Vagina (tissue), 2 donors: ENCODE results near the gene MEI1. TPM values are rescaled to one million over a fixed set of nuclear protein-coding genes. Genes with fewer than 3 reads are reported as not detected.

Source experiments
- DNase-seq, 2 donors: peaks; one replicate each; pipeline ENCODE4 v3.0.0-alpha.2; 2017; ENCODE audit errors: extremely low spot score in 2 of 2
- H3K27ac ChIP-seq: fragments of 200-600 bp; sonication (generic); one replicate; pipeline ENCODE4 v1.5.1; 2019
- H3K27me3 ChIP-seq: fragments of 200-600 bp; sonication (generic); one replicate; pipeline ENCODE4 v1.5.1; 2019
- H3K36me3 ChIP-seq, 2 donors: fragments of 200-600 bp; sonication (generic); one replicate each; pipeline ENCODE4 v1.5.1; 2017 to 2019
- H3K4me1 ChIP-seq: fragments of 200-600 bp; sonication (generic); one replicate; pipeline ENCODE4 v1.5.1; 2019
- H3K4me3 ChIP-seq, 2 donors: fragments of 200-600 bp; sonication (generic); 1 replicate in 1 of 2; 2 replicates in 1 of 2; pipeline ENCODE4 v1.5.1; 2016 to 2019
- H3K9me3 ChIP-seq: fragments of 200-600 bp; sonication (generic); one replicate; pipeline ENCODE4 v1.5.1; 2019
- POLR2A ChIP-seq, 2 donors: fragments of 450-650 bp; IDR thresholded peaks; one replicate each; pipeline ENCODE4 v1.6.1; 2017; ENCODE audit warnings: antibody characterized with exemption in 2 of 2, mild to moderate bottlenecking in 2 of 2, moderate library complexity in 2 of 2
- POLR2AphosphoS5 ChIP-seq, 2 donors: sonication (generic); formaldehyde crosslinking; IDR thresholded peaks; one replicate each; pipeline ENCODE4 v1.9.0; 2017; ENCODE audit warnings: antibody characterized with exemption in 2 of 2, mild to moderate bottlenecking in 2 of 2, low read depth in 1 of 2; ENCODE audit not compliant: insufficient read depth in 1 of 2
- intact Hi-C: fragments of 100-400 bp; cut with DNase I; formaldehyde crosslinking; loops from one replicate; pipeline ENCODE4 v1.15.1; 2023
- total RNA-seq: library from RNA; depleted of rRNA; stranded (reverse); fragments of >200 nt; gene quantifications from one replicate; pipeline ENCODE4 v1.2.3, GENCODE V29; 2016
- TF ChIP-seq, protein P1 (sequence below), 3 experiments: fragments of 450-650 bp in 2 of 3; fragments of 200-600 bp in 1 of 3; sonication (generic) in 1 of 3; IDR thresholded peaks; one replicate each; pipeline ENCODE4 v1.5.1; 2017 to 2019; ENCODE audit warnings: antibody characterized with exemption in 3 of 3, mild to moderate bottlenecking in 2 of 3, moderate library complexity in 2 of 3

MEI1 gene
- total RNA-seq, 1 donor from 2014 or later = 6.4 TPM

DNA sequence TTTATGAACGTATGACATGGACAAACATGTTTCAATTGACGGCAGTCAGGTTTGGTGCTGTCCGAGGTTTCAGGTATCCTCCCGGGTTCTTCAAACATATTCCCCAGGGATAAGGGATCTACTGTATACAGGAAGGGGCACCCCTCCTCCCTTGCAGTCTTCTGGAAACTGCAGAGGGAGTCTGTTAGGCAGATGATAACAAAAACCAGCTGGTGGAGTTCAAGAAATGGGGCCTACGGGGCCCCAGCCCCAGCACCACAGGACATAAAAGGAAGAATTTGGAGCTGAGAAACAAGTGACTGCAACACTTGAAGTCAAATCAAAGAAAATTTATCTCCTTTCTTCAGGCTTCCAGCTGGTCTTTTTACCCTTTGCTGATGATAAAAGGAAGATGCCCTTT, 42.7 kb upstream of the MEI1 start:
- Histone ChIP-seq H3K4me1 (no peaks in the 10 kb centered on the region), H3K4me3 (no peak overlapping the region), H3K9me3 (no peaks in the 10 kb centered on the region), H3K27me3 (no peaks in the 10 kb centered on the region), H3K27ac (no peak overlapping the region), H3K36me3 (peaks cover 7 to 97% of the 10 kb centered on the region in 2 donors)
- no peak for TF ChIP-seq POLR2AphosphoS5 (IDR thresholded peaks at IDR 0.05; ENCODE audit: insufficient read depth in 1 of 2, low read depth in 1 of 2)
- TF ChIP-seq, protein P1, sequence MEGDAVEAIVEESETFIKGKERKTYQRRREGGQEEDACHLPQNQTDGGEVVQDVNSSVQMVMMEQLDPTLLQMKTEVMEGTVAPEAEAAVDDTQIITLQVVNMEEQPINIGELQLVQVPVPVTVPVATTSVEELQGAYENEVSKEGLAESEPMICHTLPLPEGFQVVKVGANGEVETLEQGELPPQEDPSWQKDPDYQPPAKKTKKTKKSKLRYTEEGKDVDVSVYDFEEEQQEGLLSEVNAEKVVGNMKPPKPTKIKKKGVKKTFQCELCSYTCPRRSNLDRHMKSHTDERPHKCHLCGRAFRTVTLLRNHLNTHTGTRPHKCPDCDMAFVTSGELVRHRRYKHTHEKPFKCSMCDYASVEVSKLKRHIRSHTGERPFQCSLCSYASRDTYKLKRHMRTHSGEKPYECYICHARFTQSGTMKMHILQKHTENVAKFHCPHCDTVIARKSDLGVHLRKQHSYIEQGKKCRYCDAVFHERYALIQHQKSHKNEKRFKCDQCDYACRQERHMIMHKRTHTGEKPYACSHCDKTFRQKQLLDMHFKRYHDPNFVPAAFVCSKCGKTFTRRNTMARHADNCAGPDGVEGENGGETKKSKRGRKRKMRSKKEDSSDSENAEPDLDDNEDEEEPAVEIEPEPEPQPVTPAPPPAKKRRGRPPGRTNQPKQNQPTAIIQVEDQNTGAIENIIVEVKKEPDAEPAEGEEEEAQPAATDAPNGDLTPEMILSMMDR (IDR thresholded peaks at IDR 0.05) = no peak
- TF ChIP-seq POLR2A (IDR thresholded peaks at IDR 0.05) = no peak
- intact Hi-C loops = no loop called here
- no peak for DNase-seq

DNA sequence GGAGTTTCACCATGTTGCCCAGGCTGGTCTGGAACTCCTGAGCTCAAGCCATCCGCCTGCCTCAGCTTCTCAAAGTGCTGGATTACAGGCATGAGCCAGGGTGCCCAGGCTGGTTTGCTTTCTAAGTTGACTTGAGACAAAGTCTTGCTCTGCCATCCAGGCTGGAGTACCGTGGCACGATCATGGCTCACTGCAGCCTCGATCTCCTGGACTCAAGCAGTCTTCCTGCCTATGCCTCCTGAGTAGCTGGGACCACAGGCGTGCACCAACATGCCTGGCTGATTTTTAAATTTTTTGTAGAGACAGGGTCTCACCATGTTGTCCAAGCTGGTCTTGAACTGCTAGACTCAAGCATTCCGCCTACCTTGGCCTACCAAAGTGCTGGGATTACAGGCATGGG, 41.6 kb upstream of the MEI1 start:
- intact Hi-C loops = no loop called here
- Histone ChIP-seq H3K4me3 (no peak overlapping the region), H3K4me1 (no peaks in the 10 kb centered on the region), H3K27ac (no peak overlapping the region), H3K9me3 (no peaks in the 10 kb centered on the region), H3K36me3 (peaks cover 7 to 97% of the 10 kb centered on the region in 2 donors), H3K27me3 (no peaks in the 10 kb centered on the region)
- no peak for DNase-seq
- TF ChIP-seq, protein P1 (IDR thresholded peaks at IDR 0.05) = no peak
- TF ChIP-seq POLR2A (IDR thresholded peaks at IDR 0.05) (no peak), POLR2AphosphoS5 (IDR thresholded peaks at IDR 0.05; ENCODE audit: insufficient read depth in 1 of 2, low read depth in 1 of 2) (no peak)

DNA sequence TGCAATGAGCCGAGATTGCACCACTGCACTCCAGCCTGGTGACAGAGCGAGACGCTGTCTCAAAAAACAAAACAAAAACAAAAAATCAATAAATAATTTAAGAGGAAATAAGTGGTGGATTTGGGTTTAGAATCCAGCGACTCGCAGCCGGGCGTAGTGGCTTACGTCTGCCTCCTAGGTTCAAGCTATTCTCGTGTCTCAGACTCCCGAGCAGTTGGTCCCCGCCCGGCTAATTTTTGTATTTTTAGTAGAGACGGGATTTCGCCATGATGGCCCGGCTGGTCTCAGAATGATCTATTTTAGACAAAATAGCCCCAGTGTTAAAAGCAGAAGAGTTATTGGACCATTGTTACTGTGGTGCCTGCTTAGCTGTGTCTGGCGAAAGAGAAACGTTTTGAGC, 40.4 kb upstream of the MEI1 start:
- no peak overlapping the region for H3K27ac ChIP-seq
- peaks cover 4 to 97% of the 10 kb centered on the region in 2 donors for H3K36me3 ChIP-seq
- H3K4me3 ChIP-seq = no peak overlapping the region
- TF ChIP-seq POLR2AphosphoS5 (IDR thresholded peaks at IDR 0.05; ENCODE audit: insufficient read depth in 1 of 2, low read depth in 1 of 2) (no peak), POLR2A (IDR thresholded peaks at IDR 0.05) (no peak)
- TF ChIP-seq, protein P1 (IDR thresholded peaks at IDR 0.05) = no peak
- DNase-seq = no peak
- intact Hi-C loops = no loop called here
- H3K9me3 ChIP-seq = no peaks in the 10 kb centered on the region
- no peaks in the 10 kb centered on the region for H3K27me3 ChIP-seq
- no peaks in the 10 kb centered on the region for H3K4me1 ChIP-seq

DNA sequence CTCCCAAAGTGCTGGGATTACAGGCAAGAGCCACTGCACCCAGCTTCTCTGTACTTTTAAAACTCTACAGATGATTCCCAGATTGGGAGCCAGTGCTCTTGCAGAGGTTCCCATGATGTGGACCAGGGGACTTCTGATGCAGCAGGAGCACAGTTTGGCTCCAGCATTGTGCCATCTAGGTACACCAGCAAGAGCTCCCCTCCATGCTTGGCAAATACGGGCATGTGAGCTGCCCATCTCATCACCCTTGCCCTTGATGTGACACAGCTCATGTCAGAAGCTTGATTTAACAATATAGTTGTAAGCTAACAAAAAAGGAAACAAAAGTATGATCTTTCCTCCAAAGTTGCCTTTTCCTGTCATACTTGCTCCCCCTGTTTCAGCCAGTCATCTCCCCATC, 39.4 kb upstream of the MEI1 start:
- peaks cover 4 to 97% of the 10 kb centered on the region in 2 donors for H3K36me3 ChIP-seq
- H3K4me1 ChIP-seq = no peaks in the 10 kb centered on the region
- H3K27me3 ChIP-seq = no peaks in the 10 kb centered on the region
- intact Hi-C loops = no loop called here
- no peak overlapping the region for H3K4me3 ChIP-seq
- no peak for DNase-seq
- no peak overlapping the region for H3K27ac ChIP-seq
- TF ChIP-seq POLR2AphosphoS5 (IDR thresholded peaks at IDR 0.05; ENCODE audit: insufficient read depth in 1 of 2, low read depth in 1 of 2) (no peak), POLR2A (IDR thresholded peaks at IDR 0.05) (no peak)
- TF ChIP-seq, protein P1 (IDR thresholded peaks at IDR 0.05) = no peak
- no peaks in the 10 kb centered on the region for H3K9me3 ChIP-seq

DNA sequence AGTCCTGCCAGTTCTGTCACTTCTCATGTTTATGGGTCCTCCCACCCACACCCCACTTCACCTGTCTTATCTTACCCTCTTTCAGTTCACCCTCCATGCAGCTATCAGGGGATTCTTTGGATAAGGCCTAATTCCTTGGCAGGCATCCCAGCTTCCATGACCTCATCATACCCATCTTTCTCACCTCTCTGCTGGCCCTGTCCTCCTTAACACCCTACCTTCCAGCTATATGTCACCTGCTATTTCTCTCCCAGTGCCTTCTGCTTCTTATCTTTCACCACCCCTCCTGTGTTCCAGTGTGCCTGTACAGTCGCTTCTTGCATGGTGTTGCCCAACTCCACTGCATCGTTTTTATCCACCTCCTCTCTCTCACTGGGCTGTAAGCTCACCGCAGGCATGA, 38.9 kb upstream of the MEI1 start:
- intact Hi-C loops = no loop called here
- Histone ChIP-seq H3K27ac (no peak overlapping the region), H3K36me3 (peaks cover 4 to 95% of the 10 kb centered on the region in 2 donors), H3K27me3 (no peaks in the 10 kb centered on the region), H3K4me3 (no peak overlapping the region), H3K9me3 (no peaks in the 10 kb centered on the region), H3K4me1 (no peaks in the 10 kb centered on the region)
- TF ChIP-seq POLR2A (IDR thresholded peaks at IDR 0.05) = no peak
- no peak for DNase-seq

DNA sequence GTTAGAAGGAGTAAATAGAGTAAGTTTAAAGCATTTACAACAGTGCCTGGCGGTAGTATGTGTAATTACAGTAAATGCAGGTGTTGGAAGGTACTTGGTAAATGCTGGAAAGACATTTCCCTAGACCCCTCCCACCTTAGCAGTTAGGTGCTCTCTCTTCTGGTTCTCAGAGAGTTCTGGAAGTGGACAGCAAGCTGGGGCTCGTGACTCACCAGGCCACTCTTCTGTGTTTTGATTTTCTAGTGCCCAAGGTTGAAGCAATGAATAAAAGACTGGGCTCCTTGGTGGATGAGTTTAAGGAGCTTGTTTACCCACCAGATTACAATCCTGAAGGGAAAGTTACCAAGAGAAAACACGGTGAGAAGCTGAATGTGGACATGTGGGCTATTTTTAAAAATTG, 38.2 kb upstream of the MEI1 start:
- Histone ChIP-seq H3K36me3 (peaks cover 4 to 88% of the 10 kb centered on the region in 2 donors), H3K4me3 (no peak overlapping the region), H3K4me1 (no peaks in the 10 kb centered on the region), H3K27ac (no peak overlapping the region), H3K9me3 (no peaks in the 10 kb centered on the region), H3K27me3 (no peaks in the 10 kb centered on the region)
- intact Hi-C loops = no loop called here
- TF ChIP-seq, protein P1 (IDR thresholded peaks at IDR 0.05) = no peak
- TF ChIP-seq POLR2A (IDR thresholded peaks at IDR 0.05) (no peak), POLR2AphosphoS5 (IDR thresholded peaks at IDR 0.05; ENCODE audit: insufficient read depth in 1 of 2, low read depth in 1 of 2) (no peak)
- no peak for DNase-seq
